NOMO-1 treated with dmso at 0.1 percent for 144 hours (cell line): Measurements from ENCODE around the gene EYS.
"Not testable (repeated sequence)": the region's sequence is repeated elsewhere in the genome, so short reads cannot be mapped to it uniquely, and the experiment has no call there.

Source experiments
- DNase-seq: peaks from one replicate; lab custom pipeline; 2025; ENCODE audit not compliant: unreplicated experiment; lab: John Stamatoyannopoulos, UW

The EYS gene

DNA sequence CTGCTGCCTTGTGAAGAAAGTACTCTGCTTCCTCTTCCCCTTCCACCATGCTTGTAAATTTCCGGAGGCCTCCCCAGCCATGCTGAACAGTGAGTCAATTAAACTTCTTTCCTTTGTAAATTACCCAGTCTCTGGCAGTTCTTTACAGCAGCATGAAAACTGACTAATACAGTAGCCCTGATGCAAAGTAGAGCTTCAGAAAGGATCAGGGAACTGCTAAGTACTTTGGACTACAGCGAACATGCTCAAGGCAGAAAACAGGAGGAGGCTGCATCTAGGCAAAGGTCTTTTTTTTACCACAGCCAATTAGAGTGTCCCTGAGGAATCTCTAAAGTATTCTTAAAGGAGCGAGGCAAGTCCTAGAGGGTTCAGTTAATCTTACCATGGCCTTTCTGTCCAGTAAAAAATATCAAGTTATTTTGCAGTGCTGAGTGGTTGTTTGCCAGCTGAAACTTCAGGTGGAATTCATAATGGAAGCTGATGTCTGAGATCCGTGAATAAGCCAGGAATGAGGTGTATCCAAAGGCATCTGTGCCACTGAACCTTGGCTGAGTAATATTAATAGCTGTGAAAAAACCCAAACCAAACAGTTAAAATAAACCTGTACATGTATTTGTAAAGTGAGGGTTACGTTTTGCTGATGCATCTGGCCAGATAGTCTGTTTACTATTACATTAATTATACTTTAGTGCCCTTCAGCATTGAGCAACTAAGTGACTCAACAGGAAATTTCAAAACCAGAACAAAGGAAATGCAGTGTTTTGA lies 1901.0 kb downstream of the EYS start:
- peak; percentile 48 for DNase-seq

DNA sequence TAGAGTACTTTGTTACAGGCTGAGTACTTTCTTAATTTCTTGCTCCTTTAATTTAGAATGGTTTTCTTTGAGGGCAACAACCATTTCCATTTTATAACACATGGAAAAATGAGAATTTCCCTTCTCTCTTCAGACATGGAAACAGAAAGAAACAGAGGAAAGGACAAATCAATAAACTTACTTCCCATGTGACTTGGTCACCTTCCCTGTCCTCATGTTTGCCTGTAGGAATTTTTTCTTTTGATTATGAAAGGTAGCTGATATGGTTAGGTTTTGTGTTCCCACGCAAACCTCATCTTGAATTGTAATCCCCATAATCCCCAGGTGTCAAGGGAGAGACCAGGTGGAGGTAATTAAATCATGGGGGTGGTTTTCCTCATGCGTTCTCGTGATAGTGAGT lies 1901.7 kb downstream of the EYS start:
- no peak for DNase-seq

GRCh38 chr6:63804381-63804956 lies 1902.6 kb downstream of the EYS start:
- DNase-seq: no peak

DNA sequence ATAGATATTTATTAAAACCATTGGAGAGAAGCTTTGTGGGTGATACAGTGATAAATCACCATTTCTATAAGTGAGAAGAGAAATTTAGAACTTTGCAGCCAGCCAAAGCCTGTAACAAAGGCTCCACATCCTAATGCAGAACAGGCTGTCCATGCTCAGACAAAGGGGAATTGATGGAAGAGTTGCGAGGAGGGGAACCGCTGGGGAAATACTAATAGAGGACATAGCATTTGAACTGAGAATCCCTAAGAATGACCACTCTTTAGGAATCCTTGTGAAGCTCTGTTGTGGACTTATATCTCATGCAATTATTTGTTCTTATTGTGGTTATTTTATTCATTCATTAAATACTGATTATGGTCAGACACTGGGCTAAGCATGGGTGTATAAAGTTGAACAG lies 1903.7 kb downstream of the EYS start:
- no peak for DNase-seq

- DNase-seq: no peak
Measured at GRCh38 chr6:63802606-63803206, 1904.3 kb downstream of the EYS start.

- not testable (repeated sequence) for DNase-seq
Measured at GRCh38 chr6:63800386-63800785, 1906.6 kb downstream of the EYS start.

GRCh38 chr6:63799813-63800212 lies 1907.2 kb downstream of the EYS start:
- no peak for DNase-seq

GRCh38 chr6:63799313-63799712 lies 1907.7 kb downstream of the EYS start:
- no peak for DNase-seq

GRCh38 chr6:63798378-63798777 lies 1908.6 kb downstream of the EYS start:
- DNase-seq: no peak

DNA sequence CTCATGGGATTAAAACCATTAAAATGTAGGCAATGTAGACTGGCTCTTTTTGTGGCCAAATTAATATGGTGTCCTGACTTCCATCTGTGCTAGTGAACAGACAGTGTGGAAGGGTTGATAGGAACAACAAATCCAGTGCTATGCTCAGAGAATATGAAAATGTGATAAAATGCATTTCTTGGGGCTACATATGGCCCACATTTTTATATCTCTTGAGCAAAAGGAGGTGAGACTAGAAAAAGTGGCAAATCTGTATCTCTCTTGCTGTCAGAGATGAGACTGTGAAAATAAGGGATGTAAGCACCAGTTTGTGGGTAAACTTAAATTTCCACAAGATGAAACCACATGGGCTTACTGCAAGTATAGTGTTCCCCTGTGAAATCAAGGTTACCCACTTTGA lies 1909.3 kb downstream of the EYS start:
- no peak for DNase-seq

DNA sequence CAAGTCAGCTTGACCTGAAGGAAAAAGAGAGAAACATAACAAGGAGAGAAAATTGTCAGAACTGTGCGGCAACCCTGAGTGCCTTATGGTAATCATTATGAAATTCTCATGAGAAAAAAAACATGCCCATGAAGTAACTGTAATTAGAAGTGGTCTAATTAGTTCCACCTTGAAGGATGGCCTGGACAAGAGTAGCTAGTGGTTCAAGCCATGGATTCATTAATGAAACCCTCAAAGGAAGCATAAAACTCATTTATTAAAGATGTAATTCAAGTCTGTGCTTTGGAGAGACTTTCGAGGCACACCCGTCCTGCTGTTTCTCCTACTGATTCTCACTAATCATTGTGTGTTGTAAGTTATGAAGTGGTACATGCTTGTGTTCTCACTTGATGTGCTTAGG lies 1911.2 kb downstream of the EYS start:
- DNase-seq: no peak

DNA sequence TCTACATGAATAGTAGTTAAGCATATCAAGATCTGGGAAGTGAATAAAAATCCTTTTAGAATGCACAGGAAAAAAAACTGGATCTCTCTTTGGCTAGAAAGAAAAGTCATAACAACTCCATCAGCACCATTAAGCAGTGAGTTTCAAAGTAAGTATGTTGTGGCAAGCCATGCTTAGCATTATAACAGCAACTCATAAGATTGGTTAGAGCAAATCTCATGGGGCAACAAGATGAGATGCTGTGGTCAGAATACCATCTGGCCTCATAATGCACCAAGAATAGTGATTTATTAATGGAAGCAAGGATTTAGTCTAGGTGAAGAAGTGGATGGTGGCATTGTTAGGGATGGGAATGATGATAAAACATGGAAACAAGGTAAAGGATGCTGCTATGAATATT lies 1912.0 kb downstream of the EYS start:
- no peak for DNase-seq

- DNase-seq: no peak
Measured at GRCh38 chr6:63793465-63794137, 1913.4 kb downstream of the EYS start.

DNA sequence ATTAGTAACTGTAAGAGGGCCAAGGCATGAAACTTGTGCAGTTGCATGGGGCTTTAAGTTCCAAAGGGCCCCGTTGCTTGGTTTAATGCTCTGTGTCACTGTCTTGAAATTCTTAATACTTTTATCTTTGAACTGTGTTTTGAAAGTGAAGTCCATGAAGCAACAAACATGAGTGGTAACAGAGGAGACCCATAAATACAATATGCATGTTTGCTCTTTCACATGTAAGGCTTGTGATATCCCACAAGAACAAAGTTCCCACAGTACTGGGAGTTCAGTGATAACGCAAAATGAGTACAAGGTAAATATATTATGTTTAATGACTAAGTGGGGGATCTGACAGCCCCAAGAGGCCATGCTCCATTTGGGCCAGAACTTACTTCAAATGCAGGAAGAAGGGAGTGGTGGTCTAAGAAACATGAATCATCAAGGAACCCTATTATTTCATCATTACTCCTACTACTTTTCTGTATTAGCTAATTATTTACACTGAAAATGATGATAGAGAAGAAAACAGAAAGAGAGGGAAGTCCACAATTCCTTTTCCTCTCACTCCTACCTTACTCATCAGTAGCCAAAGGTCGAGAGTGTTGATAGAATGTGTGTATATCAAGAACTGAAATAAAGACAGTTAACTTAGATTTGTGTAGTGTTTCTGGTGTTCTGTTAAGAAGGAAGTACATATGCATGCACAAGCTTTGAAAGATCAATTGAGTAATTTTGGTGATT lies 1914.1 kb downstream of the EYS start:
- no peak for DNase-seq

GRCh38 chr6:63790334-63790733 lies 1916.7 kb downstream of the EYS start:
- DNase-seq: no peak

DNA sequence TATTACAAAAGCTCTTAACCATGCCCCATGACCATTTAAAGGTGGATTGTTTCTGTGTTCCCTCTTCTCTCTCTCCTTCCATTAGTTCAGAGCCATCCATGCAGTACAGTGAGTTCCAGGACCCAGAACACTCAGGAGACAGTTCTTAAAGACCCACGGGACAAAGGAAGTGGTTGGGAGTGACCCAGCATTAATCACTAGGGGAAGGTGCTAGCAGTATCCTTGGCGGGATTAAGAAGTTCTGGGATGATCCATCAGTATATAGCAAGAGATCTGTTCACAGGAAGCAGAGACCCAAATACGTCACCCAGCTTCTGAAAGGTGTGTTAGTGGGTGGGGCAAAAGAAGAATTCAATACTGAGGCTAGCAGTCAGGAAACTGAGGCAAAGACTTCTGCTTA lies 1917.3 kb downstream of the EYS start:
- DNase-seq: no peak

DNA sequence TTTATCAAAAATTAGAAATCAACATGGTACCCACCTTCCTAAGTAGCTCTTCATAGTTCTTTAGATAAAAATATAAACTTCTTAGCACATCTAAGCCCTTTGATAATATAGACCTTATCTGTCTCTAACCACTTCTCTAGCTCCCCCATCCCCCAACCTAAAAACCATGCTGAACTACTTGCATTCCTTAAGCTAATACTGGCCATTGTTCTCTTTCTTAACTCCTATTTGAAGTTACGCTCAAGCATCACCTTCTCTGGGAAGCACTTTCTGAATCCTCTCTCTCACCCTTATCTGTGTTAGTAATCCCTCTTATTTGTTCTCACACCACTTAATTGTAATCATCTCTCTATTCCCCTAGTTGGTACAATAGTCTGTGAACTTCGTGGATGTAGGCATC lies 1918.5 kb downstream of the EYS start:
- no peak for DNase-seq

DNA sequence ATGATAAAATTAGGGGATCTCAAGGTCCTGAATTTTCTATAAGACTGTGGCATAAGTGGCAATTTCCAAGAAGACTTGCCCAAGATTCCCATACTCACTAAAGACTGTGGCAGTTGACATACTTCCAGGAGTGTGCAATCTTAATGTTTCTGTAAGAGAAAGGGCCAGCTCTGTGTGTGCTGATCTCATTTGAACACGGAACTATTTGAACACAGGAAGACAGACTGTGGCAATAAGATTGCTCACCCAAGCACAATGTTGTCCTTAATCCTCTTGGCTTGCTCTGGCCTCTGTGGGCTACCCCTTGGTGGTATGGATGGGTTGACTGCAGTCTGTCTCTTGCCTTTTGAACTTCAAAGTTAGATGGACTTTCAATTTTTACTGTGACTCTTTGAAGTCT lies 1920.0 kb downstream of the EYS start:
- no peak for DNase-seq

GRCh38 chr6:63785006-63785405 lies 1922.0 kb downstream of the EYS start:
- DNase-seq: no peak

DNA sequence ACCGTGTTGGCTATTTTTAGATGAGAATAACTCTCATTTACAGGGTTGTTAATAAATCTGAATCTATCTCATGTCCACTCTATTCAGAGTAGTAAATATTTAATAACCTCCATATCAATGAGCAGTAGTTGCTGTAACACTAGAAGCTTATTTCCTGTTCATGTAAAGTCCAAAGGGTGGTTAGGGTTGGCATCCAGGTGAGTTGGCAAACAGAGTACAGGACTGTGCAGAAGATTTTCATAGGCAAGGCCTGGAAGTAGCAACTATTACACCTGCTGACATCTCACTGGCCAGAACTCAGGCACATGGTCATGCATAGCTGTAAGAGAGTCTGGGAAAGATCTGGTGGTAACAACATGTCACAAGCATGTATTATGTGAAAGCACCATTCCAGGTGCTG lies 1923.9 kb downstream of the EYS start:
- no peak for DNase-seq

DNA sequence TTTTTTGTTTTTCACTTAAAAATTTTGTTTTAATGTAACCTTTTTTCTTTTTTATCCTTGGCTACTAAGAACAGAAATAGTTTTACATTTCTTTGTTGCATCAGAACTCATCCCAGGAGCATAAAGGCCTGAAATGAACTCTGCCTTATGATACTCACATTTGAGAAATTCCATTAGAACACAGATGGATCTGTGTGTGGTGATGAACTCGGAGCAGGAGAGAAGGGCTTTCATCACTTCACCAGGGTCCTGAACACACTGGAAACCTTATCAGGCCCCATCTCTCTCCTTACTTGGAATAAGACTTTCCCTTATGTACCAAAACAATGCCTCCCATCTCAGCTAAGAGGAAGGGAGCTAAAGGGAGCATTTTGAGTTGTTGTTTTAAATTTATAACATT lies 1932.1 kb downstream of the EYS start:
- DNase-seq: no peak
